ENCODE measurements around the gene PPP1R9A.

The PPP1R9A gene

DNA sequence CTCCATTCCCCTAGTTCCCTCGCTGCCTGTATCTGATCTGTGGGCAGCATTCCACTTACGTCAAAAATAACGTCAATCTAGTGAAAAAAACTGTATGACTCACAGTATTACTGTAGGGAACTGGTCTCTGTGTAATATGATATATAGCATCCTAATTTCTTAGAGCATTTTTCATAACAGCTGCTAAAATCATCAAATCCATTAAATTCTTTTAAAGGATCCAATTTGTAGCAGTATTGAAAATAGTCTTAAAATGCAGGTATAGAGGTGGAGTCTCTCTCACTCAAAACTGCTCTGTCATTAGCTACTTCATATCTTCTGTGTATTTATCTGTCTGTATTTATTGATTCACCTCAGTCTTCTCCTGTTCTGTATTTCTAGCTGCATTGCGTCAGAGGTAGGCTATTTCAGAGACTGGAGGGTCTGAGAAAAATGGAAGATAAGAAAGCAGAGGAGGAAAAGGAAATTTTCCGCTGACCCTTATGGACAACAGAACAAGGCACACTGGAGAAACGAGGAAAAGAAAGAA, 357.0 kb downstream of the PPP1R9A start:
- no peaks in the 10 kb centered on the region for H3K36me3 ChIP-seq (ENCODE audit: control insufficient read depth in 2 of 2, insufficient read depth in 1 of 2, low read length in 2 of 2)
- H3K4me3 ChIP-seq (ENCODE audit: low read depth, low read length): no peak overlapping the region
- ChIA-PET CTCF (no interaction called here), POLR2A (no interaction called here)
- no peaks in the 10 kb centered on the region for H3K9me3 ChIP-seq (ENCODE audit: control insufficient read depth, insufficient read depth, low read depth, low read length)
- no peaks in the 10 kb centered on the region for H3K4me1 ChIP-seq (ENCODE audit: control insufficient read depth, insufficient read depth, low read length)
- no peak overlapping the region for H3K27ac ChIP-seq (ENCODE audit: extremely low read depth, low read depth, low read length)
- no peak for TF ChIP-seq ZBTB8A (tag by site-specific recombination; IDR thresholded peaks at IDR 0.05)
- no peak for TF ChIP-seq HOXD13 (CRISPR knock-in tag; IDR thresholded peaks at IDR 0.05; ENCODE audit: borderline replicate concordance)
- TF ChIP-seq ZNF621 (tag by site-specific recombination; IDR thresholded peaks at IDR 0.05): no peak
- TF ChIP-seq ZNF501 (tag by site-specific recombination; IDR thresholded peaks at IDR 0.05): no peak
- TF ChIP-seq ZFP69B (tag by site-specific recombination; IDR thresholded peaks at IDR 0.05): 0 out of 2 replicates have a peak, but pooled peaks have one; percentile 6
- TF ChIP-seq BCL11B (tag by site-specific recombination; IDR thresholded peaks at IDR 0.05; ENCODE audit: low read depth): no peak
- no peak for TF ChIP-seq FEZF1 (tag by site-specific recombination; IDR thresholded peaks at IDR 0.05)
- no peak for TF ChIP-seq ZNF16 (tag by site-specific recombination; IDR thresholded peaks at IDR 0.05; ENCODE audit: low read depth)
- TF ChIP-seq SCRT1 (tag by site-specific recombination; IDR thresholded peaks at IDR 0.05; ENCODE audit: borderline replicate concordance): no peak
- TF ChIP-seq, protein P1, sequence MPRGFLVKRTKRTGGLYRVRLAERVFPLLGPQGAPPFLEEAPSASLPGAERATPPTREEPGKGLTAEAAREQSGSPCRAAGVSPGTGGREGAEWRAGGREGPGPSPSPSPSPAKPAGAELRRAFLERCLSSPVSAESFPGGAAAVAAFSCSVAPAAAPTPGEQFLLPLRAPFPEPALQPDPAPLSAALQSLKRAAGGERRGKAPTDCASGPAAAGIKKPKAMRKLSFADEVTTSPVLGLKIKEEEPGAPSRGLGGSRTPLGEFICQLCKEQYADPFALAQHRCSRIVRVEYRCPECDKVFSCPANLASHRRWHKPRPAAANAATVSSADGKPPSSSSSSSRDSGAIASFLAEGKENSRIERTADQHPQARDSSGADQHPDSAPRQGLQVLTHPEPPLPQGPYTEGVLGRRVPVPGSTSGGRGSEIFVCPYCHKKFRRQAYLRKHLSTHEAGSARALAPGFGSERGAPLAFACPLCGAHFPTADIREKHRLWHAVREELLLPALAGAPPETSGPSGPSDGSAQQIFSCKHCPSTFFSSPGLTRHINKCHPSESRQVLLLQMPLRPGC (tag by site-specific recombination; IDR thresholded peaks at IDR 0.05): 0 out of 2 replicates have a peak, but pooled peaks have one; percentile 40
- TF ChIP-seq ZNF155 (tag by site-specific recombination; IDR thresholded peaks at IDR 0.05): no peak
- no peak for TF ChIP-seq ZNF548 (tag by site-specific recombination; IDR thresholded peaks at IDR 0.05)
- no peak for TF ChIP-seq MEIS1 (CRISPR knock-in tag; IDR thresholded peaks at IDR 0.05; ENCODE audit: borderline replicate concordance)
- peak; percentile 80 for TF ChIP-seq ZNF629 (tag by site-specific recombination; IDR thresholded peaks at IDR 0.05)
- no peak for TF ChIP-seq ZNF785 (tag by site-specific recombination; IDR thresholded peaks at IDR 0.05)
- TF ChIP-seq, protein P2, sequence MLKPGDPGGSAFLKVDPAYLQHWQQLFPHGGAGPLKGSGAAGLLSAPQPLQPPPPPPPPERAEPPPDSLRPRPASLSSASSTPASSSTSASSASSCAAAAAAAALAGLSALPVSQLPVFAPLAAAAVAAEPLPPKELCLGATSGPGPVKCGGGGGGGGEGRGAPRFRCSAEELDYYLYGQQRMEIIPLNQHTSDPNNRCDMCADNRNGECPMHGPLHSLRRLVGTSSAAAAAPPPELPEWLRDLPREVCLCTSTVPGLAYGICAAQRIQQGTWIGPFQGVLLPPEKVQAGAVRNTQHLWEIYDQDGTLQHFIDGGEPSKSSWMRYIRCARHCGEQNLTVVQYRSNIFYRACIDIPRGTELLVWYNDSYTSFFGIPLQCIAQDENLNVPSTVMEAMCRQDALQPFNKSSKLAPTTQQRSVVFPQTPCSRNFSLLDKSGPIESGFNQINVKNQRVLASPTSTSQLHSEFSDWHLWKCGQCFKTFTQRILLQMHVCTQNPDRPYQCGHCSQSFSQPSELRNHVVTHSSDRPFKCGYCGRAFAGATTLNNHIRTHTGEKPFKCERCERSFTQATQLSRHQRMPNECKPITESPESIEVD (tag by site-specific recombination; IDR thresholded peaks at IDR 0.05): no peak
- TF ChIP-seq ZNF423 (tag by site-specific recombination; IDR thresholded peaks at IDR 0.05): no peak
- TF ChIP-seq, protein P3, sequence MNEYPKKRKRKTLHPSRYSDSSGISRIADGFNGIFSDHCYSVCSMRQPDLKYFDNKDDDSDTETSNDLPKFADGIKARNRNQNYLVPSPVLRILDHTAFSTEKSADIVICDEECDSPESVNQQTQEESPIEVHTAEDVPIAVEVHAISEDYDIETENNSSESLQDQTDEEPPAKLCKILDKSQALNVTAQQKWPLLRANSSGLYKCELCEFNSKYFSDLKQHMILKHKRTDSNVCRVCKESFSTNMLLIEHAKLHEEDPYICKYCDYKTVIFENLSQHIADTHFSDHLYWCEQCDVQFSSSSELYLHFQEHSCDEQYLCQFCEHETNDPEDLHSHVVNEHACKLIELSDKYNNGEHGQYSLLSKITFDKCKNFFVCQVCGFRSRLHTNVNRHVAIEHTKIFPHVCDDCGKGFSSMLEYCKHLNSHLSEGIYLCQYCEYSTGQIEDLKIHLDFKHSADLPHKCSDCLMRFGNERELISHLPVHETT (tag by site-specific recombination; IDR thresholded peaks at IDR 0.05): no peak
- TF ChIP-seq, protein P4, sequence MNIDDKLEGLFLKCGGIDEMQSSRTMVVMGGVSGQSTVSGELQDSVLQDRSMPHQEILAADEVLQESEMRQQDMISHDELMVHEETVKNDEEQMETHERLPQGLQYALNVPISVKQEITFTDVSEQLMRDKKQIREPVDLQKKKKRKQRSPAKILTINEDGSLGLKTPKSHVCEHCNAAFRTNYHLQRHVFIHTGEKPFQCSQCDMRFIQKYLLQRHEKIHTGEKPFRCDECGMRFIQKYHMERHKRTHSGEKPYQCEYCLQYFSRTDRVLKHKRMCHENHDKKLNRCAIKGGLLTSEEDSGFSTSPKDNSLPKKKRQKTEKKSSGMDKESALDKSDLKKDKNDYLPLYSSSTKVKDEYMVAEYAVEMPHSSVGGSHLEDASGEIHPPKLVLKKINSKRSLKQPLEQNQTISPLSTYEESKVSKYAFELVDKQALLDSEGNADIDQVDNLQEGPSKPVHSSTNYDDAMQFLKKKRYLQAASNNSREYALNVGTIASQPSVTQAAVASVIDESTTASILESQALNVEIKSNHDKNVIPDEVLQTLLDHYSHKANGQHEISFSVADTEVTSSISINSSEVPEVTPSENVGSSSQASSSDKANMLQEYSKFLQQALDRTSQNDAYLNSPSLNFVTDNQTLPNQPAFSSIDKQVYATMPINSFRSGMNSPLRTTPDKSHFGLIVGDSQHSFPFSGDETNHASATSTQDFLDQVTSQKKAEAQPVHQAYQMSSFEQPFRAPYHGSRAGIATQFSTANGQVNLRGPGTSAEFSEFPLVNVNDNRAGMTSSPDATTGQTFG (tag by site-specific recombination; IDR thresholded peaks at IDR 0.05; ENCODE audit: borderline replicate concordance): no peak
- no peak for TF ChIP-seq ZNF157 (tag by site-specific recombination; IDR thresholded peaks at IDR 0.05)
- no peak for TF ChIP-seq ZNF433 (tag by site-specific recombination; IDR thresholded peaks at IDR 0.05; ENCODE audit: low read depth)
- no peak for TF ChIP-seq ZNF169 (tag by site-specific recombination; IDR thresholded peaks at IDR 0.05)
- no peak for TF ChIP-seq ZNF266 (tag by site-specific recombination; IDR thresholded peaks at IDR 0.05; ENCODE audit: low read depth)
- TF ChIP-seq ZNF660 (tag by site-specific recombination; IDR thresholded peaks at IDR 0.05): no peak
- TF ChIP-seq ZNF521 (tag by site-specific recombination; IDR thresholded peaks at IDR 0.05): no peak
- no peak for TF ChIP-seq ZNF600 (tag by site-specific recombination; IDR thresholded peaks at IDR 0.05)
- TF ChIP-seq ZFP37 (tag by site-specific recombination; IDR thresholded peaks at IDR 0.05): no peak
- TF ChIP-seq REPIN1 (tag by site-specific recombination; IDR thresholded peaks at IDR 0.05; ENCODE audit: low read depth): no peak
- no peak for TF ChIP-seq ZNF558 (tag by site-specific recombination; IDR thresholded peaks at IDR 0.05)
- TF ChIP-seq, protein P5, sequence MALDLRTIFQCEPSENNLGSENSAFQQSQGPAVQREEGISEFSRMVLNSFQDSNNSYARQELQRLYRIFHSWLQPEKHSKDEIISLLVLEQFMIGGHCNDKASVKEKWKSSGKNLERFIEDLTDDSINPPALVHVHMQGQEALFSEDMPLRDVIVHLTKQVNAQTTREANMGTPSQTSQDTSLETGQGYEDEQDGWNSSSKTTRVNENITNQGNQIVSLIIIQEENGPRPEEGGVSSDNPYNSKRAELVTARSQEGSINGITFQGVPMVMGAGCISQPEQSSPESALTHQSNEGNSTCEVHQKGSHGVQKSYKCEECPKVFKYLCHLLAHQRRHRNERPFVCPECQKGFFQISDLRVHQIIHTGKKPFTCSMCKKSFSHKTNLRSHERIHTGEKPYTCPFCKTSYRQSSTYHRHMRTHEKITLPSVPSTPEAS (tag by site-specific recombination; IDR thresholded peaks at IDR 0.05): no peak
